HepG2 (cell line): ENCODE results near the gene FBLN7. TPM values are rescaled to one million over a fixed set of nuclear protein-coding genes. Genes with fewer than 3 reads are reported as not detected.

ENCODE experiments used
- EP300 ChIP-seq, 3 experiments: sonication (generic) in 1 of 3; formaldehyde crosslinking in 1 of 3; IDR thresholded peaks; 2 replicates each; pipeline versions ENCODE4 v1.5.1 to v1.6.1; 2011 to 2020; ENCODE audit warnings: low read depth in 2 of 3, low read length in 2 of 3, borderline replicate concordance in 1 of 3, improper control_type of control experiment in 1 of 3, mild to moderate bottlenecking in 1 of 3, missing genetic modification reagents in 1 of 3, moderate library complexity in 1 of 3
- GATAD2A ChIP-seq: IDR thresholded peaks from 2 replicates; pipeline ENCODE4 v1.6.1; 2016
- HNRNPLL ChIP-seq: fragments of 200-400 bp; formaldehyde crosslinking; IDR thresholded peaks from 2 replicates; pipeline ENCODE4 v1.6.1; 2017; ENCODE audit warnings: mild to moderate bottlenecking, low read depth, low read length; ENCODE audit not compliant: poor library complexity, severe bottlenecking
- MBD4 ChIP-seq: IDR thresholded peaks from 2 replicates; pipeline ENCODE4 v1.6.1; 2012; ENCODE audit warnings: low read length, inconsistent platforms, borderline replicate concordance
- RFX5 ChIP-seq: IDR thresholded peaks from 2 replicates; pipeline ENCODE4 v1.6.1; 2011; ENCODE audit warnings: low read depth, low read length, improper control_type of control experiment
- ZNF441 ChIP-seq: sonication (generic); formaldehyde crosslinking; IDR thresholded peaks from 2 replicates; pipeline ENCODE4 v1.7.0; 2021; ENCODE audit warnings: missing genetic modification reagents, borderline replicate concordance
- polyA plus RNA-seq, 8 experiments: library from polyadenylated mRNA; depleted of rRNA in 3 of 8; stranded (reverse) in 7 of 8; unstranded in 1 of 8; fragments of >200 nt; fragmentation: Illumina TruSeq in 4 of 8; extraction: Trizol in 4 of 8; gene quantifications; 2 replicates each; pipeline versions ENCODE4 v1.2.1 to v1.2.3, GENCODE V29; 2011 to 2016; ENCODE audit warnings: low read depth in 4 of 8, missing spikeins in 1 of 8, mixed read lengths in 1 of 8; ENCODE audit not compliant: insufficient read depth in 1 of 8
- total RNA-seq, 5 experiments: library from RNA; depleted of rRNA; stranded (reverse); fragments of >200 nt; fragmentation: Illumina TruSeq; extraction: Trizol; gene quantifications; 2 replicates each; pipeline ENCODE4 v1.2.3, GENCODE V29; 2016; ENCODE audit warnings: low read depth in 1 of 5
- TF ChIP-seq, protein P1 (sequence below): IDR thresholded peaks from 2 replicates; pipeline ENCODE4 v1.6.1; 2016; ENCODE audit warnings: low read depth, borderline replicate concordance
- TF ChIP-seq, protein P2 (sequence below): sonication (generic); formaldehyde crosslinking; IDR thresholded peaks from 2 replicates; pipeline ENCODE4 v1.4.0; 2020; ENCODE audit warnings: missing genetic modification reagents
- TF ChIP-seq, protein P3 (sequence below): sonication (generic); formaldehyde crosslinking; IDR thresholded peaks from 2 replicates; pipeline ENCODE4 v1.4.0; 2020; ENCODE audit warnings: mild to moderate bottlenecking, missing genetic modification reagents, borderline replicate concordance
- TF ChIP-seq, protein P4 (sequence below): sonication (generic); formaldehyde crosslinking; IDR thresholded peaks from 2 replicates; pipeline ENCODE4 v1.8.0; 2022; ENCODE audit warnings: missing genetic modification reagents, low read depth, mild to moderate bottlenecking, borderline replicate concordance
- TF ChIP-seq, protein P5 (sequence below): sonication (generic); formaldehyde crosslinking; IDR thresholded peaks from 2 replicates; pipeline ENCODE4 v1.5.1; 2020; ENCODE audit warnings: missing genetic modification reagents, mild to moderate bottlenecking, borderline replicate concordance
- TF ChIP-seq, protein P6 (sequence below), 2 experiments: sonication (generic) in 1 of 2; formaldehyde crosslinking in 1 of 2; IDR thresholded peaks; 2 replicates each; pipeline versions ENCODE4 v1.4.0 to v1.6.1; 2018 to 2020; ENCODE audit warnings: missing genetic modification reagents in 2 of 2, borderline replicate concordance in 1 of 2, low read depth in 1 of 2, mild to moderate bottlenecking in 1 of 2, missing biosample characterization in 1 of 2
- TF ChIP-seq, protein P7 (sequence below): sonication (generic); formaldehyde crosslinking; IDR thresholded peaks from 2 replicates; pipeline ENCODE4 v1.5.1; 2020; ENCODE audit warnings: mild to moderate bottlenecking, missing genetic modification reagents, borderline replicate concordance

Gene FBLN7
- total and polyA plus RNA-seq, 2 of the 13 experiments (the other 11 are each of a cell fraction or from before 2014, with no cell fraction given), result 1.4 to 2.3 TPM

DNA sequence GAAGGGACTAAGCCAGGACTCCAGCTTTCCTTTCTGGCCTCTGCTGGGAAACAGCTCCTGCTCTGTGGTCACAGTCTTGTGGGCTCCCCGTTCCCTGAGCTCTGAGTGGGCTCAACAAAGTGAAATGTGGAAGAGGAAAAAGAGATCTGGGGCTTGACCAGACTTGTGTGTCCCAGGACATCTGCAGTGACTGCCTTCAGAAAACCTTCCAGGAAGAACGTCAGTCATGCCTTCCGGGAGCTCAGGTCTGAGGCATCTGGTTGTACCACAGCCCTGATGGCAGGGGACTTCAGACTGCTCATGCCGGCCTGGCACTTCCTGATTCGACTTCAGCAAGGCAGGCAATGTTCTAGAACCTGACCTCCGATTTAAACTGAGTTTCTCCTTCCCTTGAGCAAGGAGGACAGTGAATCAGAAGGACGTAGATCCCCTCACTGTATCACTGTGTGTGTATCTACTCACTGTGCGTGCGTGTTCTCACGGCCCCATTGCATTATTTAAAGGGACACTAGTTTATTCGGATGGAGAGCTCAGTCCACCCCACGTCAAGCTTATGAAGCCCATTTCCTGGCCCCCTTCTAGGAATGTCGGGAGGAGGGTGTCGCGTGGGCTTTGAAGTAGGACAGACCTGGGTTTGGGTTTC lies 548 bp upstream of the FBLN7 start (continued):
- no peak for TF ChIP-seq RFX5
- no peak for TF ChIP-seq HNRNPLL
- TF ChIP-seq, protein P1, sequence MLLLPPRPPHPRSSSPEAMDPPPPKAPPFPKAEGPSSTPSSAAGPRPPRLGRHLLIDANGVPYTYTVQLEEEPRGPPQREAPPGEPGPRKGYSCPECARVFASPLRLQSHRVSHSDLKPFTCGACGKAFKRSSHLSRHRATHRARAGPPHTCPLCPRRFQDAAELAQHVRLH (CRISPR knock-in tag), result no peak
- TF ChIP-seq, protein P2, sequence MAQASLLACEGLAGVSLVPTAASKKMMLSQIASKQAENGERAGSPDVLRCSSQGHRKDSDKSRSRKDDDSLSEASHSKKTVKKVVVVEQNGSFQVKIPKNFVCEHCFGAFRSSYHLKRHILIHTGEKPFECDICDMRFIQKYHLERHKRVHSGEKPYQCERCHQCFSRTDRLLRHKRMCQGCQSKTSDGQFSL (CRISPR knock-in tag), result no peak
- TF ChIP-seq, protein P3, sequence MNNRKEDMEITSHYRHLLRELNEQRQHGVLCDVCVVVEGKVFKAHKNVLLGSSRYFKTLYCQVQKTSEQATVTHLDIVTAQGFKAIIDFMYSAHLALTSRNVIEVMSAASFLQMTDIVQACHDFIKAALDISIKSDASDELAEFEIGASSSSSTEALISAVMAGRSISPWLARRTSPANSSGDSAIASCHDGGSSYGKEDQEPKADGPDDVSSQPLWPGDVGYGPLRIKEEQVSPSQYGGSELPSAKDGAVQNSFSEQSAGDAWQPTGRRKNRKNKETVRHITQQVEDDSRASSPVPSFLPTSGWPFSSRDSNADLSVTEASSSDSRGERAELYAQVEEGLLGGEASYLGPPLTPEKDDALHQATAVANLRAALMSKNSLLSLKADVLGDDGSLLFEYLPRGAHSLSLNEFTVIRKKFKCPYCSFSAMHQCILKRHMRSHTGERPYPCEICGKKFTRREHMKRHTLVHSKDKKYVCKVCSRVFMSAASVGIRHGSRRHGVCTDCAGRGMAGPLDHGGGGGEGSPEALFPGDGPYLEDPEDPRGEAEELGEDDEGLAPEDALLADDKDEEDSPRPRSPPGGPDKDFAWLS (CRISPR knock-in tag), result no peak
- TF ChIP-seq, protein P4, sequence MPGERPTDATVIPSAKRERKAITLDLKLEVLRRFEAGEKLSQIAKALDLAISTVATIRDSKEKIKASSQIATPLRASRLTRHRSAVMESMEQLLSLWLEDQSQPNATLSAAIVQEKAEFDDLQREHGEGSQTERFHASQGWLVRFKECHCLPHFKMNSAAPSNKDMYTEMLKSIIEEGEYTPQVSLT (CRISPR knock-in tag), result no peak
- TF ChIP-seq EP300 (IDR thresholded peaks at IDR 0.05; ENCODE audit: low read depth in 2 of 2, low read length in 2 of 2), result no peak
- TF ChIP-seq EP300 (CRISPR knock-in tag; IDR thresholded peaks at IDR 0.05; ENCODE audit: borderline replicate concordance), result no peak
- TF ChIP-seq, protein P5, sequence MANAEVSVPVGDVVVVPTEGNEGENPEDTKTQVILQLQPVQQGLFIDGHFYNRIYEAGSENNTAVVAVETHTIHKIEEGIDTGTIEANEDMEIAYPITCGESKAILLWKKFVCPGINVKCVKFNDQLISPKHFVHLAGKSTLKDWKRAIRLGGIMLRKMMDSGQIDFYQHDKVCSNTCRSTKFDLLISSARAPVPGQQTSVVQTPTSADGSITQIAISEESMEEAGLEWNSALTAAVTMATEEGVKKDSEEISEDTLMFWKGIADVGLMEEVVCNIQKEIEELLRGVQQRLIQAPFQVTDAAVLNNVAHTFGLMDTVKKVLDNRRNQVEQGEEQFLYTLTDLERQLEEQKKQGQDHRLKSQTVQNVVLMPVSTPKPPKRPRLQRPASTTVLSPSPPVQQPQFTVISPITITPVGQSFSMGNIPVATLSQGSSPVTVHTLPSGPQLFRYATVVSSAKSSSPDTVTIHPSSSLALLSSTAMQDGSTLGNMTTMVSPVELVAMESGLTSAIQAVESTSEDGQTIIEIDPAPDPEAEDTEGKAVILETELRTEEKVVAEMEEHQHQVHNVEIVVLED, result no peak
- TF ChIP-seq MBD4, result no peak
- TF ChIP-seq GATAD2A (CRISPR knock-in tag), result peak; percentile 16; the same call in 1 of the 2 replicates
- no peak for TF ChIP-seq ZNF441 (CRISPR knock-in tag)
- TF ChIP-seq, protein P6, sequence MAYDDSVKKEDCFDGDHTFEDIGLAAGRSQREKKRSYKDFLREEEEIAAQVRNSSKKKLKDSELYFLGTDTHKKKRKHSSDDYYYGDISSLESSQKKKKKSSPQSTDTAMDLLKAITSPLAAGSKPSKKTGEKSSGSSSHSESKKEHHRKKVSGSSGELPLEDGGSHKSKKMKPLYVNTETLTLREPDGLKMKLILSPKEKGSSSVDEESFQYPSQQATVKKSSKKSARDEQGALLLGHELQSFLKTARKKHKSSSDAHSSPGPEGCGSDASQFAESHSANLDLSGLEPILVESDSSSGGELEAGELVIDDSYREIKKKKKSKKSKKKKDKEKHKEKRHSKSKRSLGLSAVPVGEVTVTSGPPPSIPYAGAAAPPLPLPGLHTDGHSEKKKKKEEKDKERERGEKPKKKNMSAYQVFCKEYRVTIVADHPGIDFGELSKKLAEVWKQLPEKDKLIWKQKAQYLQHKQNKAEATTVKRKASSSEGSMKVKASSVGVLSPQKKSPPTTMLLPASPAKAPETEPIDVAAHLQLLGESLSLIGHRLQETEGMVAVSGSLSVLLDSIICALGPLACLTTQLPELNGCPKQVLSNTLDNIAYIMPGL (CRISPR knock-in tag; IDR thresholded peaks at IDR 0.05; ENCODE audit: borderline replicate concordance in 1 of 2, low read depth in 1 of 2), result no peak
- TF ChIP-seq, protein P7, sequence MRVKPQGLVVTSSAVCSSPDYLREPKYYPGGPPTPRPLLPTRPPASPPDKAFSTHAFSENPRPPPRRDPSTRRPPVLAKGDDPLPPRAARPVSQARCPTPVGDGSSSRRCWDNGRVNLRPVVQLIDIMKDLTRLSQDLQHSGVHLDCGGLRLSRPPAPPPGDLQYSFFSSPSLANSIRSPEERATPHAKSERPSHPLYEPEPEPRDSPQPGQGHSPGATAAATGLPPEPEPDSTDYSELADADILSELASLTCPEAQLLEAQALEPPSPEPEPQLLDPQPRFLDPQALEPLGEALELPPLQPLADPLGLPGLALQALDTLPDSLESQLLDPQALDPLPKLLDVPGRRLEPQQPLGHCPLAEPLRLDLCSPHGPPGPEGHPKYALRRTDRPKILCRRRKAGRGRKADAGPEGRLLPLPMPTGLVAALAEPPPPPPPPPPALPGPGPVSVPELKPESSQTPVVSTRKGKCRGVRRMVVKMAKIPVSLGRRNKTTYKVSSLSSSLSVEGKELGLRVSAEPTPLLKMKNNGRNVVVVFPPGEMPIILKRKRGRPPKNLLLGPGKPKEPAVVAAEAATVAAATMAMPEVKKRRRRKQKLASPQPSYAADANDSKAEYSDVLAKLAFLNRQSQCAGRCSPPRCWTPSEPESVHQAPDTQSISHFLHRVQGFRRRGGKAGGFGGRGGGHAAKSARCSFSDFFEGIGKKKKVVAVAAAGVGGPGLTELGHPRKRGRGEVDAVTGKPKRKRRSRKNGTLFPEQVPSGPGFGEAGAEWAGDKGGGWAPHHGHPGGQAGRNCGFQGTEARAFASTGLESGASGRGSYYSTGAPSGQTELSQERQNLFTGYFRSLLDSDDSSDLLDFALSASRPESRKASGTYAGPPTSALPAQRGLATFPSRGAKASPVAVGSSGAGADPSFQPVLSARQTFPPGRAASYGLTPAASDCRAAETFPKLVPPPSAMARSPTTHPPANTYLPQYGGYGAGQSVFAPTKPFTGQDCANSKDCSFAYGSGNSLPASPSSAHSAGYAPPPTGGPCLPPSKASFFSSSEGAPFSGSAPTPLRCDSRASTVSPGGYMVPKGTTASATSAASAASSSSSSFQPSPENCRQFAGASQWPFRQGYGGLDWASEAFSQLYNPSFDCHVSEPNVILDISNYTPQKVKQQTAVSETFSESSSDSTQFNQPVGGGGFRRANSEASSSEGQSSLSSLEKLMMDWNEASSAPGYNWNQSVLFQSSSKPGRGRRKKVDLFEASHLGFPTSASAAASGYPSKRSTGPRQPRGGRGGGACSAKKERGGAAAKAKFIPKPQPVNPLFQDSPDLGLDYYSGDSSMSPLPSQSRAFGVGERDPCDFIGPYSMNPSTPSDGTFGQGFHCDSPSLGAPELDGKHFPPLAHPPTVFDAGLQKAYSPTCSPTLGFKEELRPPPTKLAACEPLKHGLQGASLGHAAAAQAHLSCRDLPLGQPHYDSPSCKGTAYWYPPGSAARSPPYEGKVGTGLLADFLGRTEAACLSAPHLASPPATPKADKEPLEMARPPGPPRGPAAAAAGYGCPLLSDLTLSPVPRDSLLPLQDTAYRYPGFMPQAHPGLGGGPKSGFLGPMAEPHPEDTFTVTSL, result no peak
